HEK293 (cell line): Measurements from ENCODE around the gene PLXND1.
"Not testable (repeated sequence)": the region's sequence is repeated elsewhere in the genome, so short reads cannot be mapped to it uniquely, and the experiment has no call there.

Experiments
- CTCF ChIA-PET: fragments of 350-600 bp; formaldehyde crosslinking; extraction: SDS; loops from one replicate; lab custom pipeline; 2021; ENCODE audit warnings: antibody characterized with exemption; lab: Yijun Ruan, JAX
- POLR2A ChIA-PET: fragments of 300-600 bp; formaldehyde crosslinking; extraction: SDS; loops from one replicate; lab custom pipeline; 2020; ENCODE audit warnings: antibody characterized with exemption, inconsistent platforms; lab: Yijun Ruan, JAX
- H3K27ac ChIP-seq: fragments of 200-500 bp; sonication (Bioruptor generic); 2 replicates; pipeline ENCODE4 v1.5.1; 2014; ENCODE audit warnings: low read depth, low read length, control low read depth, inconsistent platforms; ENCODE audit errors: extremely low read depth
- H3K36me3 ChIP-seq, 2 experiments: fragments of 200-500 bp in 1 of 2; sonication (Bioruptor generic) in 1 of 2; 1 replicate in 1 of 2; 2 replicates in 1 of 2; pipeline ENCODE4 v1.5.1; 2014 to 2017; ENCODE audit warnings: inconsistent platforms in 2 of 2, low read length in 2 of 2; ENCODE audit not compliant: control insufficient read depth in 2 of 2, insufficient read depth in 1 of 2
- H3K4me1 ChIP-seq: fragments of 200-500 bp; sonication (Bioruptor generic); 2 replicates; pipeline ENCODE4 v1.5.1; 2014; ENCODE audit warnings: mild to moderate bottlenecking, low read length, inconsistent platforms; ENCODE audit not compliant: control insufficient read depth, insufficient read depth
- H3K4me3 ChIP-seq: 2 replicates; pipeline ENCODE4 v1.5.1; 2011; ENCODE audit warnings: low read depth, mild to moderate bottlenecking, control low read depth, low read length, moderate library complexity
- H3K9me3 ChIP-seq: fragments of 200-500 bp; sonication (Bioruptor generic); 2 replicates; pipeline ENCODE4 v1.5.1; 2014; ENCODE audit warnings: low read depth, low read length, inconsistent platforms; ENCODE audit not compliant: control insufficient read depth, insufficient read depth
- EGR2 ChIP-seq: fragments of 450-650 bp; formaldehyde crosslinking; IDR thresholded peaks from 2 replicates; pipeline ENCODE4 v1.5.1; 2016; ENCODE audit warnings: low read depth, missing biosample characterization, missing genetic modification characterization
- GLI2 ChIP-seq: fragments of 450-650 bp; formaldehyde crosslinking; IDR thresholded peaks from 2 replicates; pipeline ENCODE4; 2017; ENCODE audit warnings: missing biosample characterization, missing genetic modification characterization, low read depth, borderline replicate concordance
- REST ChIP-seq: fragments of 450-650 bp; formaldehyde crosslinking; IDR thresholded peaks from 2 replicates; pipeline ENCODE4 v1.5.1; 2016; ENCODE audit warnings: missing biosample characterization, missing genetic modification characterization
- ZBTB21 ChIP-seq: fragments of 450-650 bp; formaldehyde crosslinking; IDR thresholded peaks from 2 replicates; pipeline ENCODE4 v1.5.1; 2017; ENCODE audit warnings: missing biosample characterization, missing genetic modification characterization
- ZFHX2 ChIP-seq: fragments of 450-650 bp; formaldehyde crosslinking; conservative IDR thresholded peaks from 2 replicates; pipeline ENCODE4 v1.5.1; 2016; ENCODE audit warnings: missing biosample characterization, missing genetic modification characterization
- ZFP69B ChIP-seq: fragments of 450-650 bp; formaldehyde crosslinking; IDR thresholded peaks from 2 replicates; pipeline ENCODE4 v1.5.1; 2016; ENCODE audit warnings: missing biosample characterization, missing genetic modification characterization
- ZNF121 ChIP-seq: fragments of 450-650 bp; formaldehyde crosslinking; IDR thresholded peaks from 2 replicates; pipeline ENCODE4 v1.5.1; 2016; ENCODE audit warnings: missing biosample characterization, missing genetic modification characterization
- ZNF146 ChIP-seq: fragments of 450-650 bp; formaldehyde crosslinking; IDR thresholded peaks from 2 replicates; pipeline ENCODE4 v1.5.1; 2016; ENCODE audit warnings: missing biosample characterization, missing genetic modification characterization
- ZNF248 ChIP-seq: fragments of 450-650 bp; formaldehyde crosslinking; IDR thresholded peaks from 2 replicates; pipeline ENCODE4 v1.5.1; 2017; ENCODE audit warnings: missing biosample characterization, missing genetic modification characterization
- ZNF302 ChIP-seq: fragments of 450-650 bp; formaldehyde crosslinking; IDR thresholded peaks from 2 replicates; pipeline ENCODE4 v1.5.1; 2016; ENCODE audit warnings: missing biosample characterization, missing genetic modification characterization, low read depth
- ZNF580 ChIP-seq: fragments of 450-650 bp; formaldehyde crosslinking; IDR thresholded peaks from 2 replicates; pipeline ENCODE4 v1.5.1; 2016; ENCODE audit warnings: missing biosample characterization, missing genetic modification characterization
- ZNF658 ChIP-seq: fragments of 450-650 bp; formaldehyde crosslinking; IDR thresholded peaks from 2 replicates; pipeline ENCODE4; 2016; ENCODE audit warnings: missing biosample characterization, missing genetic modification characterization
- ZNF664 ChIP-seq: fragments of 450-650 bp; formaldehyde crosslinking; IDR thresholded peaks from 2 replicates; pipeline ENCODE4 v1.5.1; 2016; ENCODE audit warnings: missing biosample characterization, missing genetic modification characterization
- ZNF701 ChIP-seq: fragments of 450-650 bp; formaldehyde crosslinking; IDR thresholded peaks from 2 replicates; pipeline ENCODE4 v1.5.1; 2016; ENCODE audit warnings: missing biosample characterization, missing genetic modification characterization
- ZNF747 ChIP-seq: fragments of 450-650 bp; formaldehyde crosslinking; IDR thresholded peaks from 2 replicates; pipeline ENCODE4 v1.5.1; 2016; ENCODE audit warnings: missing biosample characterization, missing genetic modification characterization
- ZNF768 ChIP-seq: fragments of 450-650 bp; formaldehyde crosslinking; IDR thresholded peaks from 2 replicates; pipeline ENCODE4 v1.5.1; 2018; ENCODE audit warnings: missing biosample characterization, mild to moderate bottlenecking, missing genetic modification characterization

Gene PLXND1

DNA sequence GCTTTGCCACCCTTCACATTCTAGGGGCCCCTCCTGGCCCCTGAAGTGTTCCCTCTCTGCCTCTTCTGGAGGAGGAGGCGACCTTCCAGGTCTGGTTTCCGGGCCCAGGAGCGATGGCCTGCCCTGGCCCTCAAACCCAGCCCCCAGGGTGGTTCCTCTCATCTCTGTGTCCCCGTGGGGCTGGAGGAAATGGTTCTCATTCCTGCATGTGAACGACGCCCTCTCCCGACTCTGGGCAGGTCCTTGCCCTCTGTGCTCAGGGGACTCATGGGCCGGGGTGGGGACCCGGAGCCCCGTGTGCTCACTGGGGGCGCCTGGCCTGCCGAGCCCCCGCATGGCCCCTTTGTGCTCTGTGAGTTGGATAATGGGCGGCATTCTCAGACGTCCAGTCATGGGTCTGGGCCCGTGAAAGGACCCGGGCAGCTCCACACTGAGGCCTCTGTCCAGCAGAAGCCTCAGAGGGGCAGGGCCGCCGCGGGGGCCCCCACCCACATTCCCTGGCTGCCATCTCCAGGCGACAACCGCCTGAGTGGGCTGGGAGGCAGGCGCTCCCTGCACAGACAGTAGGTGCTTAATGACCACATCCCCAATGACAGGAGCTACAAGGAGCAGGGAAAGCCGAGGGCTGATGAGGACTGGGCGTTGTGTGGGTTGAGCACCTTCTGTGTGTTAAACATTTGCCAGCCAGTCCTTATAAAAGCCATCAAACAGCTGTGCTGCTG, 5.5 kb upstream of the PLXND1 start:
- Histone ChIP-seq H3K9me3 (no peaks in the 10 kb centered on the region), H3K4me1 (0 out of 2 replicates have a peak, but pooled peaks cover 3% of the 10 kb centered on the region), H3K4me3 (no peak overlapping the region), H3K36me3 (no peaks in the 10 kb centered on the region), H3K27ac (no peak overlapping the region)
- TF ChIP-seq REST (tag by site-specific recombination) (0 out of 2 replicates have a peak, but pooled peaks have one; percentile 25), ZFP69B (tag by site-specific recombination) (no peak), EGR2 (tag by site-specific recombination) (peak; percentile 89), ZFHX2 (tag by site-specific recombination) (peak; percentile 85), ZBTB21 (tag by site-specific recombination) (no peak), ZNF248 (tag by site-specific recombination) (no peak)
- ChIA-PET CTCF (interaction anchor here (1.0 kb wide), 1 partner anchor 122 kb away, joined by 4 read pairs; no protein-coding TSS in a partner anchor), POLR2A (no interaction called here)

DNA sequence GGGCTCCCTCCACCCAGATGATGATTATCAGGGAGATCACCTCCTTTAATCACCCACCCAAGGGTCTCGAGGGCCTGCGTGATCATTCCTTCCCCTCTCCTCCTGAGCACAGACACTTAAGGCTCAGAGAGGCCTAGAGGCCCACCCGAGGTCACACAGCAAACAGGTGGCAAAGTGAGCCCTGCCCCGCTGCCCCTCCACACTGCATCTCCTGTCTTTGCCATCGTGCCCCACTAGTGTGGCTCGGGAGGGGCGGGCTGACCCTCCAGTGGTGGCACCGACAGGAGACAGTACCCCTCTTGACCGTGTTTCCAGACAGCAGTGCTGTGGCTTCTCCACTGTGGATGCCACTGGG, 4.9 kb upstream of the PLXND1 start:
- Histone ChIP-seq H3K4me3 (no peak overlapping the region), H3K27ac (no peak overlapping the region), H3K4me1 (0 out of 2 replicates have a peak, but pooled peaks cover 3% of the 10 kb centered on the region), H3K9me3 (no peaks in the 10 kb centered on the region), H3K36me3 (no peaks in the 10 kb centered on the region)
- POLR2A ChIA-PET = no interaction called here
- CTCF ChIA-PET = no interaction called here
- no peak for TF ChIP-seq ZNF658 (tag by site-specific recombination)
- no peak for TF ChIP-seq ZNF121 (tag by site-specific recombination)
- no peak for TF ChIP-seq ZNF701 (tag by site-specific recombination)
- peak; percentile 73 for TF ChIP-seq ZNF768 (tag by site-specific recombination)

DNA sequence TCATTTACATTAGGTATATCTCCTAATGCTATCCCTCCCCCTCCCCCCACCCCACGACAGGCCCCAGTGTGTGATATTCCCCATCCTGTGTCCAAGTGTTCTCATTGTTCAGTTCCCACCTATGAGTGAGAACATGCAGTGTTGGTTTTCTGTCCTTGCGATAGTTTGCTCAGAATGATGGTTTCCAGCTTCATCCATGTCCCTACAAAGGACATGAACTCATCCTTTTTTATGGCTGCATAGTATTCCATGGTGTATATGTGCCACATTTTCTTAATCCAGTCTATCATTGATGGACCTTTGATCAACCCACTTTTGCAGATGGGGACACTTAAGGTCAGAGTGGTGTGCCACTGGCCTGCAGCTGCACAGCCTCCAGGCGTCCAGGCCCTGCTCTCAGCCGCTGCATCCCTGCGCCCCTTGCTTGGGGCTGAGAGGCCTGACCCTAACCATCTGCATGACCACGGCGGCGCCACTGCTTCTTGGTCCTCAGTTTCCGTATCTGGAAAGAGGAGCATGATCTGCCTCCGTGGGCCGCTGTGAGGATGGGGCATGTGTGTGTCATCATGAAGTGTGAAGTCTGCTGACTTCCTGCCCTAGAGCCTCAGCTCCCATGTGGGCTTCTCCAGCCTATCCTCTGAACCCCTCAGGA, 4.4 kb upstream of the PLXND1 start:
- not testable (repeated sequence) for H3K36me3 ChIP-seq
- TF ChIP-seq ZNF580 (tag by site-specific recombination) (0 out of 2 replicates have a peak, but pooled peaks have one; percentile 11), ZNF146 (tag by site-specific recombination) (peak; percentile 99)
- TF ChIP-seq, all 188 proteins: peak for 2; not testable (repeated sequence) for 186
- POLR2A ChIA-PET, H3K4me3 ChIP-seq, H3K9me3 ChIP-seq, H3K4me1 ChIP-seq, H3K27ac ChIP-seq, CTCF ChIA-PET: not testable (repeated sequence)

GRCh38 chr3:129610276-129610675, 3.8 kb upstream of the PLXND1 start:
- H3K36me3 ChIP-seq = no peaks in the 10 kb centered on the region
- H3K9me3 ChIP-seq = no peaks in the 10 kb centered on the region
- ChIA-PET CTCF (interaction anchor here (0.7 kb wide), 2 partner anchors 12 to 239 kb away, joined by 3 read pairs; no protein-coding TSS in a partner anchor), POLR2A (no interaction called here)
- H3K27ac ChIP-seq = no peak overlapping the region
- H3K4me1 ChIP-seq = 0 out of 2 replicates have a peak, but pooled peaks cover 3% of the 10 kb centered on the region
- TF ChIP-seq ZNF302 = no peak
- TF ChIP-seq ZNF658 (tag by site-specific recombination) = no peak
- no peak for TF ChIP-seq ZNF146 (tag by site-specific recombination)
- no peak for TF ChIP-seq ZNF664 (tag by site-specific recombination)
- TF ChIP-seq GLI2 (tag by site-specific recombination) = no peak
- no peak for TF ChIP-seq ZNF747 (tag by site-specific recombination)
- H3K4me3 ChIP-seq = no peak overlapping the region
